Vagina (tissue), 2 donors: ENCODE measurements around the gene LHFPL4. TPM values are rescaled to one million over a fixed set of nuclear protein-coding genes. Genes with fewer than 3 reads are reported as not detected.

ENCODE experiments used
- DNase-seq, 2 donors: peaks; one replicate each; pipeline ENCODE4 v3.0.0-alpha.2; 2017; ENCODE audit errors: extremely low spot score in 2 of 2
- H3K27ac ChIP-seq: fragments of 200-600 bp; sonication (generic); one replicate; pipeline ENCODE4 v1.5.1; 2019
- H3K27me3 ChIP-seq: fragments of 200-600 bp; sonication (generic); one replicate; pipeline ENCODE4 v1.5.1; 2019
- H3K36me3 ChIP-seq, 2 donors: fragments of 200-600 bp; sonication (generic); one replicate each; pipeline ENCODE4 v1.5.1; 2017 to 2019
- H3K4me1 ChIP-seq: fragments of 200-600 bp; sonication (generic); one replicate; pipeline ENCODE4 v1.5.1; 2019
- H3K4me3 ChIP-seq, 2 donors: fragments of 200-600 bp; sonication (generic); 1 replicate in 1 of 2; 2 replicates in 1 of 2; pipeline ENCODE4 v1.5.1; 2016 to 2019
- H3K9me3 ChIP-seq: fragments of 200-600 bp; sonication (generic); one replicate; pipeline ENCODE4 v1.5.1; 2019
- CTCF ChIP-seq, 3 experiments: fragments of 450-650 bp in 2 of 3; fragments of 200-600 bp in 1 of 3; sonication (generic) in 1 of 3; IDR thresholded peaks; one replicate each; pipeline ENCODE4 v1.5.1; 2017 to 2019; ENCODE audit warnings: antibody characterized with exemption in 3 of 3, mild to moderate bottlenecking in 2 of 3, moderate library complexity in 2 of 3
- POLR2A ChIP-seq, 2 donors: fragments of 450-650 bp; IDR thresholded peaks; one replicate each; pipeline ENCODE4 v1.6.1; 2017; ENCODE audit warnings: antibody characterized with exemption in 2 of 2, mild to moderate bottlenecking in 2 of 2, moderate library complexity in 2 of 2
- POLR2AphosphoS5 ChIP-seq, 2 donors: sonication (generic); formaldehyde crosslinking; IDR thresholded peaks; one replicate each; pipeline ENCODE4 v1.9.0; 2017; ENCODE audit warnings: antibody characterized with exemption in 2 of 2, mild to moderate bottlenecking in 2 of 2, low read depth in 1 of 2; ENCODE audit not compliant: insufficient read depth in 1 of 2
- intact Hi-C: fragments of 100-400 bp; cut with DNase I; formaldehyde crosslinking; loops from one replicate; pipeline ENCODE4 v1.15.1; 2023
- total RNA-seq: library from RNA; depleted of rRNA; stranded (reverse); fragments of >200 nt; gene quantifications from one replicate; pipeline ENCODE4 v1.2.3, GENCODE V29; 2016

Gene LHFPL4
- total RNA-seq, 1 donor from 2014 or later: not detected

GRCh38 chr3:9514956-9515355 is 38.7 kb downstream of the LHFPL4 start:
- DNase-seq: no peak
- TF ChIP-seq POLR2AphosphoS5 (IDR thresholded peaks at IDR 0.05; ENCODE audit: insufficient read depth in 1 of 2, low read depth in 1 of 2) (no peak), CTCF (IDR thresholded peaks at IDR 0.05) (no peak), POLR2A (IDR thresholded peaks at IDR 0.05) (no peak)
- Histone ChIP-seq H3K4me1 (no peaks in the 10 kb centered on the region), H3K36me3 (no peaks in the 10 kb centered on the region), H3K4me3 (no peak overlapping the region), H3K9me3 (no peaks in the 10 kb centered on the region), H3K27ac (no peak overlapping the region), H3K27me3 (no peaks in the 10 kb centered on the region)
- intact Hi-C loops: no loop called here

GRCh38 chr3:9514306-9514705 is 39.3 kb downstream of the LHFPL4 start:
- intact Hi-C loops: no loop called here

GRCh38 chr3:9512456-9513045 is 41.1 kb downstream of the LHFPL4 start:
- DNase-seq: no peak
- no peaks in the 10 kb centered on the region for H3K27me3 ChIP-seq
- no peaks in the 10 kb centered on the region for H3K4me1 ChIP-seq
- intact Hi-C loops: no loop called here
- no peak overlapping the region for H3K27ac ChIP-seq
- no peaks in the 10 kb centered on the region for H3K9me3 ChIP-seq
- TF ChIP-seq POLR2A (IDR thresholded peaks at IDR 0.05) (no peak), CTCF (IDR thresholded peaks at IDR 0.05) (no peak), POLR2AphosphoS5 (IDR thresholded peaks at IDR 0.05; ENCODE audit: insufficient read depth in 1 of 2, low read depth in 1 of 2) (no peak)
- no peaks in the 10 kb centered on the region for H3K36me3 ChIP-seq
- H3K4me3 ChIP-seq: no peak overlapping the region

More at GRCh38 chr3:9514306-9514705, 39.3 kb downstream of the LHFPL4 start:
- no peak for DNase-seq
- H3K27ac ChIP-seq: no peak overlapping the region
- no peak for TF ChIP-seq POLR2A (IDR thresholded peaks at IDR 0.05)
- TF ChIP-seq POLR2AphosphoS5 (IDR thresholded peaks at IDR 0.05; ENCODE audit: insufficient read depth in 1 of 2, low read depth in 1 of 2): no peak
- TF ChIP-seq CTCF (IDR thresholded peaks at IDR 0.05): no peak
- no peaks in the 10 kb centered on the region for H3K9me3 ChIP-seq
- no peaks in the 10 kb centered on the region for H3K27me3 ChIP-seq
- no peak overlapping the region for H3K4me3 ChIP-seq
- no peaks in the 10 kb centered on the region for H3K4me1 ChIP-seq
- no peaks in the 10 kb centered on the region for H3K36me3 ChIP-seq

- Histone ChIP-seq H3K27me3 (no peaks in the 10 kb centered on the region), H3K27ac (no peak overlapping the region), H3K9me3 (no peaks in the 10 kb centered on the region), H3K36me3 (no peaks in the 10 kb centered on the region), H3K4me1 (no peaks in the 10 kb centered on the region), H3K4me3 (no peak overlapping the region)
- no peak for DNase-seq
- TF ChIP-seq CTCF (IDR thresholded peaks at IDR 0.05): no peak
- TF ChIP-seq POLR2A (IDR thresholded peaks at IDR 0.05): no peak
- TF ChIP-seq POLR2AphosphoS5 (IDR thresholded peaks at IDR 0.05; ENCODE audit: insufficient read depth in 1 of 2, low read depth in 1 of 2): no peak
- intact Hi-C loops: no loop called here
Observed at GRCh38 chr3:9508781-9509180, 44.8 kb downstream of the LHFPL4 start.
